Measurements from ENCODE around the gene KNG1.
A peak's percentile ranks its signal among the peaks of the same experiment; 100 is the strongest.

KNG1 gene

DNA sequence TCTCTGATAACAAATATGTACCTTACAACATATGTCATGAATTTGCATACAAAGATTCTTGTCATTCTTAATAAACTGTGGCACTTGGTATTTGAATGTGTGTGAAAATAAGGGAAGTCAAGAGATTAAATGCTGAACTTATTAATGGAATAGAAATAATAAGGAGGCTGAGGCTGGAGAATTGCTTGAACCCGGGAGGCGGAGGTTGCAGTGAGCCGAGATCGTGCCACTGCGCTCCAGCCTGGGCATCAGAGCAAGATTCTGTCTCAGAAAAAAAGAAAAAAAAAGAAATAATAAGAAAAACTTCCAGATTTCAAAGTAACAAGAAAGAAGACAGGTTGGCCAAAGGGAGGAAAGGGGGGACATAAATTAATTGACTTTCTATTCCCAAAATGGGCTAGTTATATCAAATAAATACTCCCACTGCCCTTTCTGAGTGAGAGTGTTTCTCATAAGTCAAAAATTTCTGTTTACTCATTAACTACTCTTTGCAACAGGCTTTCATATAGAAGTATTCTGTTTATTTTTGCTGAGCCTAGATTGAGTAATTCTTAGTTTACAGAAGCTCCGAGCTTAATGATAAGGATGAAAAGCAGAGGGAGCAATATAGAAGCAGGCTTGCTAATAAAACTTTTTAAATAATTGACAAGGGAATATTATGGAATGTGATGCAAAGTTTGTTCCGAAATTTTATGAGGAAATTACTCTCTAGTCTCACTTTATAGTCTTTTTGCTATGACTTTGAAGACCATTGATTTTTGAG lies 25.6 kb downstream of the KNG1 start:
- H3K4me3 Mint-ChIP-seq: no peak overlapping the region

DNA sequence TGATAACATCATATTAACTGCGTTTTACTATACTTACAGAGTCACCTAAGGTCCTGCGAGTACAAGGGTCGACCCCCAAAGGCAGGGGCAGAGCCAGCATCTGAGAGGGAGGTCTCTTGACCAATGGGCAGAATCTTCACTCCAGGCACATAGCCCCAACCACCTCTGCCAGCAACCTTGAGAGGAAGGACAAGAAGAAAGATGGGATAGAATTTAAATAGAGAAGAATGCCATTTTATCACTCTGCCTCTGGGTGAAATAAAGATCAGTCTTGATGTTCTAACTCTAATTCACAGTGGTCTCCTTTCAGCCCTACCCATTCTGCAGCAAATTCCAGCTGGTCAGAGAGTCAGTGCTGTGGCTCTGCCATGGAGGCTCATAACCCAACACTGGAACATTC lies 26.5 kb downstream of the KNG1 start:
- DNase-seq (no peak), ATAC-seq (replicated peaks) (no peak)
- peaks cover 4 to 7% of the 10 kb centered on the region in 2 donors for H3K4me1 Mint-ChIP-seq
- H3K27ac Mint-ChIP-seq: no peak overlapping the region
- peaks cover 0 to 5% of the 10 kb centered on the region in 2 donors for H3K27me3 Mint-ChIP-seq
- no peak overlapping the region for H3K4me3 Mint-ChIP-seq
- peaks cover 3 to 15% of the 10 kb centered on the region in 2 donors for H3K36me3 Mint-ChIP-seq
- peaks cover 0 to 3% of the 10 kb centered on the region in 2 donors for H3K9me3 Mint-ChIP-seq

More for the DNA sequence above, 25.6 kb downstream of the KNG1 start:
- ATAC-seq (replicated peaks): no peak
- peaks cover 0 to 3% of the 10 kb centered on the region in 2 donors for H3K9me3 Mint-ChIP-seq
- H3K27ac Mint-ChIP-seq: no peak overlapping the region
- H3K4me1 Mint-ChIP-seq: peaks cover 4 to 7% of the 10 kb centered on the region in 2 donors
- peaks cover 0 to 5% of the 10 kb centered on the region in 2 donors for H3K27me3 Mint-ChIP-seq
- no peak for DNase-seq
- H3K36me3 Mint-ChIP-seq: peaks cover 3 to 15% of the 10 kb centered on the region in 2 donors

DNA sequence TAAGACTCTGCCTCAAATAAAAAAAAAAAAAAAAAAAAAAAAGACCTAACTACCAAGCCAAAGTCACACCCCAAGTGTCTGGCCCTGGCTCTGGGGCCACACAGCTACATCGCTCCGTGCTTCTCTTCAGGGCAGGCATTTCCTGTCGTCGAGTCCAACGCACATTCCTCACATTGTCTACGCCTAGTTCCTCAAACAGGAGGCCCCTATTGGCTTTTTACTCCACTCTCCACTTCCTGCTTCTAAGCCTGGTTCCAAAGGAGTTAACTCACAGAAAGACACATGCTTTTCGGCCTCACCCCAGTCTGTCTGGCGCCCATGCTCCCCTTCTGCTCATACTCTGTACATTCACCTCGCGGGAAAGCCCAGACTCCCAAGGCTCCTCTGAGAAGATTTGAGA lies 28.8 kb downstream of the KNG1 start:
- peak; percentile 69 to 93 for ATAC-seq (replicated peaks)
- H3K9me3 Mint-ChIP-seq: peaks cover 0 to 3% of the 10 kb centered on the region in 2 donors
- peaks cover 0 to 5% of the 10 kb centered on the region in 2 donors for H3K27me3 Mint-ChIP-seq

DNA sequence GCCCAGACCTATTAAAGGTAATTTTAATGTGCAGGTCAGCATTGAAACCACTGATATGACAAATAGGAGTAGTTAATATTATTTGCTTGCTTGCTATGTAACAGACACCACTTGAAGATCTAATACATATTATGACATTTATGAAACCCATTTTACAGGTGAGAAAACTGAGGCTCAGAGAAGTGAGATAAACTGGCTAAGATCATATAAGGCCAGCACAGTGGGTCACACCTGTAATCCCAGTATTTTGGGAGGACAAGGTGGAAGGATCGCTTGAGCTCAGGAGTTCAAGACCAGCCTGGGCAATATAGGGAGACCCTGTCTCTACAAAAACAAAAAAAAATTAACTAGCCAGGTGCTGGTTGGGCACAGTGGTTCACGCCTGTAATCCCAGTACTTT lies 33.2 kb downstream of the KNG1 start:
- no peak for DNase-seq
- peaks cover 7 to 8% of the 10 kb centered on the region in 2 donors for H3K4me1 Mint-ChIP-seq
- no peak overlapping the region for H3K27ac Mint-ChIP-seq
- peaks cover 0 to 5% of the 10 kb centered on the region in 2 donors for H3K27me3 Mint-ChIP-seq
- peaks cover 0 to 3% of the 10 kb centered on the region in 2 donors for H3K9me3 Mint-ChIP-seq
- H3K36me3 Mint-ChIP-seq: peaks cover 3 to 5% of the 10 kb centered on the region in 2 donors
- H3K4me3 Mint-ChIP-seq: no peak overlapping the region
- ATAC-seq (replicated peaks): no peak

More for the DNA sequence above, 28.8 kb downstream of the KNG1 start:
- DNase-seq: peak; percentile 5
- peaks cover 3 to 15% of the 10 kb centered on the region in 2 donors for H3K36me3 Mint-ChIP-seq
- peaks cover 4 to 7% of the 10 kb centered on the region in 2 donors for H3K4me1 Mint-ChIP-seq
- H3K27ac Mint-ChIP-seq: no peak overlapping the region
- H3K4me3 Mint-ChIP-seq: peak overlapping the region in 1 of 2 donors; percentile 41

DNA sequence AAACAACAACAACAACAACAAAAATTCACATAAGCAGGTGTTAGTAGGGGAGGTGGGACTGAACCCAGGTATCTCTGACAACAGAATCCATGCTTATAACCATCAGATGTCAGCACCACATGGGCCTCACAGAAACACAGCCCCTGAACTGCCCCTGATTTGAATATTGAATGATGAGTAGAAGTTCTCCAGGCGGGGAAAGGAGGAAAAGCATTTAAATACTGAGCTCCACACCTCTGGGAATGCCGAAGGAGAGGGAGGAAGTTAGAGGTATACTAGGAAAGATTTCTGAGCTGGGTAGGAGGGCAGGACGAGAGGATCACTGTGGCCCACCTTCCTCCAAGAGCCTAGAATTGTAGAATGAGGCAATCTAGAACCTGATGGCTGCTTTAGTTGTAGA lies 34.3 kb downstream of the KNG1 start:
- no peak for ATAC-seq (replicated peaks)
- no peak overlapping the region for H3K4me3 Mint-ChIP-seq
- H3K27ac Mint-ChIP-seq: no peak overlapping the region
- peaks cover 0 to 4% of the 10 kb centered on the region in 2 donors for H3K4me1 Mint-ChIP-seq
- H3K27me3 Mint-ChIP-seq: no peaks in the 10 kb centered on the region
- H3K9me3 Mint-ChIP-seq: no peaks in the 10 kb centered on the region
- no peaks in the 10 kb centered on the region for H3K36me3 Mint-ChIP-seq
- no peak for DNase-seq

DNA sequence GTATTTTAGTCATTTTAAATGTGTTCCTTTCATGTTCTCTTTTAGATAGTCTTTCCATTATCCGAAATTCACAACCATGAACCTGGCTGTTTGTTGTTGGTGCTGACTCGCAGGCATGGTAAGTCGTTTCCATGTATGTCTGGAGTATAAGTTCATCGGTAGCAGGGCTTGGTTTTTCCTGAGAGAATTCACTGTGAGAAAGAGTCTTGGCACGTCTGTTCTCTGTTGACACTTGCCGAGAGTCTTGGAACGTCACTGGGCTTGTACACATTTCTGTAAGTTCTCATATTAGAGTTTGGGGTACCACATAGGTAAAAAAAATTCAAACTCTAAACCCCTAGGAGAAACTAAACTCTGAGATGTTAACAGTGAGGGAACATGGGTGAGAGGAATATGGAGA lies 36.8 kb downstream of the KNG1 start:
- ATAC-seq (replicated peaks) (no peak), DNase-seq (no peak)
- no peak overlapping the region for H3K27ac Mint-ChIP-seq
- no peaks in the 10 kb centered on the region for H3K36me3 Mint-ChIP-seq
- H3K4me3 Mint-ChIP-seq: no peak overlapping the region
- H3K9me3 Mint-ChIP-seq: no peaks in the 10 kb centered on the region
- no peaks in the 10 kb centered on the region for H3K27me3 Mint-ChIP-seq
- peaks cover 0 to 4% of the 10 kb centered on the region in 2 donors for H3K4me1 Mint-ChIP-seq

DNA sequence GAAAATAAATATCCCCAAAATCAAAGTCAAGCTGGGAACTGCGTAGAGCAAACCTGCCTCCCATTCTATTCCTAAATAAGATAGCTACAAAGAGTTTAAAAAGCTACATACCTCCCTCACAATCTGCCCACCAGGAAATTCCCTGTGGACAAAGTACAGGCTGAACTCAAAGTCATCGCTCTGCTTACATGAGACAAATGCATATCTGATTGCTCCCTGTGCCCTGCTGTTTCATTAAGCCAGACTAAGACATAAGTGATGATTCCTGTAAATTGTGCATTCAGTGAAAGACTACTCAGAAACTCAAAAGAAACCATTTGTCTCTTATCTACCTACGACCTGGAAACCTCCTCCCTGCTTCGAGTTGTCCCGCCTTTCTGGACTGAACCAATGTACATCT lies 37.7 kb downstream of the KNG1 start:
- no peaks in the 10 kb centered on the region for H3K36me3 Mint-ChIP-seq
- H3K27me3 Mint-ChIP-seq: no peaks in the 10 kb centered on the region
- H3K4me3 Mint-ChIP-seq: no peak overlapping the region
- no peak overlapping the region for H3K27ac Mint-ChIP-seq
- no peak for ATAC-seq (replicated peaks)
- H3K4me1 Mint-ChIP-seq: peaks cover 0 to 4% of the 10 kb centered on the region in 2 donors
- no peaks in the 10 kb centered on the region for H3K9me3 Mint-ChIP-seq
- DNase-seq: no peak

DNA sequence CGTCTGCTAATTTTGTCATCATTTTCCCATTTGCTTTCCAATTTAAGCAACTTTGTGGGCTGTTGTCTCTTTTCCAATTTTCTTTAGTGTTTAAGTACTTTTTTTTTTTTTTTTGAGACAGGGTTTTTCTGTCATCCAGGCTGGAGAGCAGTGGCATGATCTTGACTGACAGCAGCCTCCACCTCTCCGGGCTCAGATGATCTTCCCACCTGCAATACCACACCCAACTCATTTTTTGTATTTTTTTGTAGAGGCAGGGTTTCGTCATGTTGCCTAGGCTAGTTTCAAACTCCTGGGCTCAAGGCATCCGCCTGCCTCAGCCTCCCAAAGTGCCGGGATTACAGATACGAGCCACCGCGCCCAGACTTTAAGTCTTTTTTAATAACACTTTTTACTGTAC lies 40.1 kb downstream of the KNG1 start:
- Mint-ChIP-seq H3K4me3 (no peak overlapping the region), H3K27ac (no peak overlapping the region), H3K4me1 (peaks cover 6% of the 10 kb centered on the region in 2 donors), H3K36me3 (no peaks in the 10 kb centered on the region), H3K9me3 (no peaks in the 10 kb centered on the region), H3K27me3 (no peaks in the 10 kb centered on the region)
- DNase-seq (no peak), ATAC-seq (replicated peaks) (no peak)

DNA sequence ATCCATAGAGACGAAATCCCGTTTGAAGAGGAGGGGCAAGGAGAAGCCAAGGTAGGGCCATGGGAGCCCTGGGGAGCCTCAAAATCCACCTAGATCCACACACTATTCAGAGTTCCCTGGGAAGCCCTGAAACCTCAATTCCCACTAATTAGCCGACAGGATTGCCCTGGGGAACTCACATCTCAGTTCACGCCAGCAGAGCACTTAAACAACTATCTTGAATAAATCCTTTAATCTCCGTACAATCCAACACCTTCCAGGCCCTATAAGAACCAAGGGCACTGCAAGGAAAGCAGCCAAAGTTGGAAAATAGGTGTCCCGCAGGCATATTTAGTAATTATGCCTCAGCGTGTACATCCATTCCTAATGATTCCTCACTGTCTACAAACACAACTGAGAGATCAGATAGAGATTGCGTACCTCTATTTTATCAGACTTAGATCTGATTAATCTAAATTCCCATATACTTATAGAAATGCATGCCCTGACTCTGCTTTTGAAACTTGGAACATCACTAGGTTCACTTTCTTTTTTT lies 40.6 kb downstream of the KNG1 start:
- ATAC-seq (replicated peaks) (no peak), DNase-seq (no peak)
- no peaks in the 10 kb centered on the region for H3K27me3 Mint-ChIP-seq
- H3K9me3 Mint-ChIP-seq: no peaks in the 10 kb centered on the region
- H3K4me3 Mint-ChIP-seq: no peak overlapping the region
- no peak overlapping the region for H3K27ac Mint-ChIP-seq
- H3K36me3 Mint-ChIP-seq: no peaks in the 10 kb centered on the region
- peaks cover 6% of the 10 kb centered on the region in 2 donors for H3K4me1 Mint-ChIP-seq

DNA sequence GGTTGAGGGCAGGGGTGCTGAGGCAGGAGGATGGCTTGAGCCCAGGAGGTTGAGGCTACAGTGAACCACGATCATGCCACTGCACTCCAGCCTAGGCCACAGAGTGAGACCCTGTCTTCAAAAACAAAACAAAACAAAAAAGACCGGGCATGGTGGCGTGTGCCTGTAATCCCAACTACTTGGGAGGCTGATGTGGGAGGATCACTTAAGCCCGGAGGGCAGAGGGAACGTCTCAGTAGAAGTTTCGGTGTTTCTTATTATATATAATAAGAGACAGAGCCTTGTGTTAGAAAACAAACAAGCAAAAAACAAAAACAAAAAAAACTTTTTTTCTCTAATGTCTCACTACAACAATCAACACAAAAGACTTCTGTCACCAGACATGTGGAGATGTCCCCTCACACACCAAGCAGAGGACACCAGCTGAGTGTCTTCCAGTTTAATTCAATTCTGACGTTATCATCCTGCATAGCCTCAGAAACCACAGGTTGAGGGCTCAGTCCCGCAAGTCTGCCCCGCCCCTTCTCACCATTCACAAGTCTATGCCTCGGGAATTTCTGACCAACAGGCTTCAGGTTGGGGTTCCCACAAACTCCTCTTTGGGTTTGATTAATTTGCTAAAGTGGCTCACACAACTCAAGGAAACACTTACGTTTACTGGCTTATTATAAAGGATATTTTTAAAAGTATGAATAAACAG lies 42.2 kb downstream of the KNG1 start:
- H3K27me3 Mint-ChIP-seq: no peaks in the 10 kb centered on the region
- peaks cover 2 to 6% of the 10 kb centered on the region in 2 donors for H3K4me1 Mint-ChIP-seq
- H3K36me3 Mint-ChIP-seq: no peaks in the 10 kb centered on the region
- ATAC-seq (replicated peaks) (no peak), DNase-seq (no peak)
- no peaks in the 10 kb centered on the region for H3K9me3 Mint-ChIP-seq
- no peak overlapping the region for H3K4me3 Mint-ChIP-seq
- no peak overlapping the region for H3K27ac Mint-ChIP-seq

DNA sequence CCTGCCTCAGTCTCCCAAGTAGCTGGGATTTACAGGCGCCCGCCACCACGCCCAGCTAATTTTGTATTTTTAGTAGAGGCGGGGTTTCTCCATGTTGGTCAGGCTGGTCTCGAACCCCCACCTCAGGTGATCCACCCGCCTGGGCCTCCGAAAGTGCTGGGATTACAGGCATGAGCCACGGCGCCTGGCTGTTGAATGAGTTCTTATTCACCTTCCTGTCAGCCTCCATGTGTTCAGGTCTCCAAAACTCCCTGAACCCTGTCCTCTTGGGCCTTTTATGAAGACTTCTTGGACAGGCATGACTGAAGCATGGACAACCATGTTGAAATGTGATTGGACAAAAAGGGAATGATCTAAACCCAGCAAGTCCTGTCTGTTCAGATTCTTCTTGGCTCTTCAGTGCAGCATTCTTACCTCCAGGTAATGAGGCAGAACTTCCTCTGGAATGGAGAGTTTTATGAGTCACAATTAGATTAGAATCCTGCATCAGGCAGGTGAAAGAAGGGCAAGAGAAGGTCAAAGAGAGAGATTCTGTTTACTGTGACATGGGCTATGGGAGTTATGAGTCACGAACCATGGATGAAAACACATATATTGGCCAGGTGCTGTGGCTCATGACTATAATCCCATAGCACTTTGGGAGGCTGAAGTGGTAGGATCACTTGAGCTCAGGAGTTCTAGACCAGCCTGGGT lies 43.1 kb downstream of the KNG1 start:
- Mint-ChIP-seq H3K27ac (no peak overlapping the region), H3K4me3 (no peak overlapping the region), H3K4me1 (peaks cover 2 to 6% of the 10 kb centered on the region in 2 donors), H3K9me3 (no peaks in the 10 kb centered on the region), H3K36me3 (peaks cover 3 to 4% of the 10 kb centered on the region in 2 donors), H3K27me3 (no peaks in the 10 kb centered on the region)
- DNase-seq (no peak), ATAC-seq (replicated peaks) (no peak)

DNA sequence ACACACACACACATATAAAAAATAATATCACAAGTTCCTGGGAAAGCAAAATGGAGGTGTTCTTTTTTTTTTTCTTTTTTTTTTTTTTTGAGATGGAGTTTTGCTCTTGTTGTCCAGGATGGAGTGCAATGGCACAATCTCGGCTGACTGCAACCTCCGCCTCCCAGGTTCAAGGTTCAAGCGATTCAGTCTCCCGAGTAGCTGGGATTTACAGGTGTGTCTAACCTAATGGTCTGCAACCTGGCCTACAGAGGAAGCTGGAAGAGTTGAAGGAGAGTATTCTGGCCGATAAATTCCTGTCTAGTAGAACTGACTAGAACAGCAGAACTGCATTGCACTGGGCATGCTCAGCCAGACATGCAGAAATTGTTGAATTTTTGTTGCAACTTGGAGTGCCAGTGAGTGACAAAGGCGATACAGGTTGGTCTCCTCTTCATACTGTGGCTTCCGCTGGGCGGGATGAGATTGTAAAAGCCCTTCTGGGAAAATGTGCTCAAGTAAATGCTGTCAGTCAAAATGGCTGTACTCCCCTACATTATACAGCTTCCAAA lies 43.8 kb downstream of the KNG1 start:
- H3K27me3 Mint-ChIP-seq: no peaks in the 10 kb centered on the region
- H3K9me3 Mint-ChIP-seq: no peaks in the 10 kb centered on the region
- no peak overlapping the region for H3K27ac Mint-ChIP-seq
- DNase-seq (no peak), ATAC-seq (replicated peaks) (no peak)
- no peak overlapping the region for H3K4me3 Mint-ChIP-seq
- H3K4me1 Mint-ChIP-seq: peaks cover 2 to 6% of the 10 kb centered on the region in 2 donors
- peaks cover 5 to 8% of the 10 kb centered on the region in 2 donors for H3K36me3 Mint-ChIP-seq

DNA sequence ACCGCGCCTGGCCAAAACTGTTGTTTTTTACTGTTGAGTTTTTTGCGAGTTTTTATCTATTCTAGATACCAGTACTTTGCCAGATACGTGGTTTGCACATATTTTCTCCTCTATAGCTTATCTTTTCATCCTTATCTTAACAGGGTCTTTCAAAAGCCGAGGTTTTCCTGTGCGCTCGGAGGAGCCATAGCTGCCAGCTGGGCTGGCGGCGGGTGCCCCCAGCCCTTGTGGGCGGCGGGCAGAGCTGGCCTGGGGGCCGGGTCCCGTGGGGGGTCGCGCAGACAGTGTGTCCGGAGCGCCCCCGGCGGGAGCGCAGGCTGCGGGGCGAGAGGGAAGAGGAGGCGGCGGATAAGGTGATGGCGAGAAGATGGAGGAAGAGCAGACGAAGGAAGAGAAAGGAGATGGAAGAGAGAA lies 55.1 kb downstream of the KNG1 start:
- Mint-ChIP-seq H3K27ac (peak overlapping the region; percentile 96), H3K4me1 (peaks cover 7 to 20% of the 10 kb centered on the region in 2 donors), H3K36me3 (peaks cover 0 to 2% of the 10 kb centered on the region in 2 donors), H3K9me3 (no peaks in the 10 kb centered on the region), H3K27me3 (no peaks in the 10 kb centered on the region), H3K4me3 (peak overlapping the region; percentile 90 to 95)
- peak; percentile 40 to 41 for ATAC-seq (replicated peaks)
- DNase-seq: no peak
